CD4-positive, alpha-beta T cell treated with Interleukin-2 at 100 ng/mL for 4 hours (primary cell): ENCODE results near the gene AKAP7.
"Not testable (repeated sequence)": the region's sequence is repeated elsewhere in the genome, so short reads cannot be mapped to it uniquely, and the experiment has no call there.

Experiments used
- DNase-seq: peaks from one replicate; pipeline ENCODE4 v3.0.0-alpha.2; 2020; ENCODE audit warnings: low spot score

The AKAP7 gene

GRCh38 chr6:131255911-131256310, 120.6 kb downstream of the AKAP7 start:
- no peak for DNase-seq

DNA sequence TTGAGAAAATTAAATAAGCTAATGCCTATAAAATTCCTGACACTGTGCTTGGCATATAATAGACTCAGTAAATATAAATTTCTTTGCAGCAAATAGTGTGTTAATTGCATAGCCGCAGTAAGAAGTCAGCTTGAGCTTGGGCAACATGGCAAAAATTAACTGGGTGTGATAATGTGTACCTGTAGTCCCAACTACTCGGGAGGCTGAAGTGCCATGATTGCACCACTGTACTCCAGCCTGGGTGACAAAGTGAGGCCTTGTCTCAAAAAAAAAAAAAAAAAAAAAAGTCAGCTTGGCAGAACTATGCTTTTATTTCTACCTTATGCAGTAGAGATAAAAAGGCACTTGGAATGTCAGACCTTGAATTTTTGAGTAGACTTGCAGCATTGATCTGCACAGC, 121.8 kb downstream of the AKAP7 start:
- DNase-seq: no peak

GRCh38 chr6:131258010-131258652, 122.9 kb downstream of the AKAP7 start:
- no peak for DNase-seq

DNA sequence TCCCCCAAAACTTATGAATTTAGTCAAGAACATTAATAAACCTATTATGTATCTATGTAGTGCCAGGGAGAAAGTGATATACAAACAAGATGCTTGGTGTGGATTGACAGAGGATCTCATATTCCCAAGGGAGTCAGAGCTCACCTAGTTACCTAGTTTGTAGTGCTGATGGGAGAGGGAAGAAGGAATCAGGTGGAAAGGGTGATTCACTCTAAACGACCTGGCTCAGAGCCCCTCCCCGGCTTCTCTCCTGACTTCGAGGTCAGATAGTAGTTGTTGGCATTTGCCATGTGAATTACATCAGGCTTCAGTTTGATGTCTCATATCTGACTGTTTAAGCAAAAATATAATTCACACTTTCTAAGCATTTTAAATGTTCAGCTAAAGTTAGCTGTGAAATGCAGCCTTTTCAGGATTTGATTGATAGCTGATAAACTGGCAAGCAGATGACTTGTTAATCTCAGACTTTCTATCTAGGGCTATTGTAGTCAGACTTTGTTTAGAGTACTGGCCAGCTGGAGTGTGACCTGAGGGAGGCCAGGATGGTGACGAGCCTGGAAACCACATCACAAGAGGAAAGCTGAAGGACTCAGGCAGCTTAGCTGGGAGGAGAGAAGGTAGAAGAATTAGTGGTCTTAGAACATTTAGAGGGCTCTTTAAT, 123.7 kb downstream of the AKAP7 start:
- DNase-seq: no peak

GRCh38 chr6:131260960-131261359, 125.7 kb downstream of the AKAP7 start:
- not testable (repeated sequence) for DNase-seq

- no peak for DNase-seq
These were observed 126.8 kb downstream of the AKAP7 start for GRCh38 chr6:131262060-131262459.

DNA sequence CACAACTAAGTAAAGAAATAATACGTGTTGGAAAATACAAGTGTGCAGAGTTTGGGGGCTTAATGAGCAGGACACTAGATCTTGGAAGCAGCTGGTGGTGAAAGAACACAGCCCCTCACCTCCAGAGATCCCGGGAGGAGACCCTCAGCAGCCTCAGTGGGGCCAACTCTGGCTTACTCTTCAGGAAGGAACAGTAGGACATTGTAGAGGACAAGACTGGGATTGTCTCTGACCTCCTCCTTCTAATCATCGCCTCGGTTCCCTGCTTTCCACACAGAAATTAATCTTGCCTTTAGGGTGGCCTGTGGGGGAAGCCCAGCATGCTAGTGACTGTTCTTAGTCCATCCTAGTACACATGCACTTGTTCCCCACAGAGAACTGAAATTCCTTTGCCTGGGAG, 130.7 kb downstream of the AKAP7 start:
- no peak for DNase-seq

DNA sequence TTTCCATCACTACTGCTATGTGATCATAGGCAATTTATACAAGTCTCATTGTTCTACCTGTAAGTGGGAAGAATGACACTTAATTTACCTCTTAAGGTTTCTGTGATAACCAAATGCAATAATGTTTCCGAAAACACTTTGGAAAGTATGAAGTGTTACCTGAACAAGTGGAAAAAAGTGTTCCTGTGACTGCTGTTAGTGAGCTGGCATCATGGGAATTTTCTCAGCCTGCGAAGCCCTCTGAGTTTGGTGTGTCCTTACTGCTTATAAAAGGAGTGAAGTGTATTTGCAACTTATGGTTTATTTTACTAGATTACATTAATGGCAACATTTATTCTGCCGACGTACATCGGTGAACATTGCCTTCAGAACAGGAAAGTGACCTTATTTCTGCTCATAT, 133.0 kb downstream of the AKAP7 start:
- no peak for DNase-seq

- no peak for DNase-seq
These were observed 134.5 kb downstream of the AKAP7 start for GRCh38 chr6:131269565-131270391.

DNA sequence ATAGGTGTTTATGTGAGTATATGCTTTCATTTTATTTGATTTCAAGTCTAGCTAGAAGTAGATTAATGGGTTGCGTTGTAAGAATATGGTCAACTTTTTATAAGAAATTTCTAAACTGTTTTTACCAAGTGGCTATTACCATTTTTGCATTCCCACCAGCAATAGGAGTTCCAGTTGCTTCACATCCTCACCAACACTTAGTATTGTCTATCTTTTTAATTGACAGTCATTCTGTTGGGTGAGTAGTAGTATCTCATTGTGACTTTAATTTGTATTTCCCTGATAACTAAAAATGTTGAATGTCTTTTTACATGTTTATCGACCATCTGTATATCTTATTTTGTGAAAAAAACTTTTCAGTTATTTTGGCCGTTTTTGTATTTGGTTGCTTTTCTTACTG, 135.3 kb downstream of the AKAP7 start:
- no peak for DNase-seq

- no peak for DNase-seq
These were observed 140.0 kb downstream of the AKAP7 start for GRCh38 chr6:131275273-131275672.

GRCh38 chr6:131277591-131277990, 142.3 kb downstream of the AKAP7 start:
- DNase-seq: no peak

DNA sequence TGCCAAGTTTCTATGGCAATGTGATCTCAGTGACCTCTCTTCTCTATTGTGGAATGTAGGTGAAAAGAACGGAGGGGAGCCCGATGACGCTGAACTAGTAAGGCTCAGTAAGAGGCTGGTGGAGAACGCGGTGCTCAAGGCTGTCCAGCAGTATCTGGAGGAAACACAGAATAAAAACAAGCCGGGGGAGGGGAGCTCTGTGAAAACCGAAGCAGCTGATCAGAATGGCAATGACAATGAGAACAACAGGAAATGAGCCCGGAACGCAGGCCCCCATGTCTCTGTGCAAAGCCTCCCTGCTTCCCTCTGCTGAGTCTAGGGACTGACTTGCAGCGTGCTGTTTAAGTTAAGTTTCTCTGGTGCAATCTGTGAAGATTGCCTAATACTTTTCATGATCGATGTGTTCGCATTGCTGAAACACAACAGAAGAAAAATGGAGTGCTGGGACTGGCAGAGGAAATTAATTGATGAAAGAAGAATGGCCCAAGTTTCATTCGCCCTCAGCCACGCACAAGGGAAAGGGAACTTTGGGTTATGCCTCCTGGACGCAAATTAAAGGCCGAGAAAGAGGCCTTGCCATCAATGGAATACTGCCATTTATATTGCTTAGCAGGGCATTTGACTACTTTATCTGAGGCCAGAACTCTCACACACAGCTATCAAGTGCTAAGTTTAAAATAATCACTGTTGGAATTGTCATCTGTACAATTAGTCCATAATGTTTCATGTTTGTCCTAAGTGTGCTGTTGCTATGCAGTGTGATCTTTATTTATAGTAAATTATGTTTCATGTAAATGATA, 146.4 kb downstream of the AKAP7 start:
- peak; percentile 70 for DNase-seq

DNA sequence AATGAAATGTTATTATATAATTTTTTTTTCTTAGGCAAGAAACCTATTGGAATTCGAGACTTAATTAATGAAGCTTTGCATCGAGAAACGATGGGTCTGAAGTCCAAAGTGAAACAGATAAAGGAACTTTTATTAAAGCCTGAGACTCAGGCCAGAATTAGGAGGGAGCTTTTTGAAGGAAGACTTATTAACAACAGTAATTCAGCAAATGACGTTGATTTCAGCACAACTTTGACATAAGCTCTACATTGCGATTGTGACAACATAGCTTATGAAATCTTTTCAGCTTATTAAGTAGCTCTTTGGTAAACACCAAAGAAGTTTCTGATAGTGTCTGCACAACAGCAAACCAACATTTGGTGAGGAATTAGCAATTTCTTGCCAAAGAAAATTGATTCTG, 147.1 kb downstream of the AKAP7 start:
- no peak for DNase-seq

- no peak for DNase-seq
These were observed 148.4 kb downstream of the AKAP7 start for GRCh38 chr6:131283466-131284175.

- DNase-seq: no peak
These were observed 150.3 kb downstream of the AKAP7 start for GRCh38 chr6:131285548-131285947.

- DNase-seq: no peak
These were observed 151.3 kb downstream of the AKAP7 start for GRCh38 chr6:131286469-131287040.

DNA sequence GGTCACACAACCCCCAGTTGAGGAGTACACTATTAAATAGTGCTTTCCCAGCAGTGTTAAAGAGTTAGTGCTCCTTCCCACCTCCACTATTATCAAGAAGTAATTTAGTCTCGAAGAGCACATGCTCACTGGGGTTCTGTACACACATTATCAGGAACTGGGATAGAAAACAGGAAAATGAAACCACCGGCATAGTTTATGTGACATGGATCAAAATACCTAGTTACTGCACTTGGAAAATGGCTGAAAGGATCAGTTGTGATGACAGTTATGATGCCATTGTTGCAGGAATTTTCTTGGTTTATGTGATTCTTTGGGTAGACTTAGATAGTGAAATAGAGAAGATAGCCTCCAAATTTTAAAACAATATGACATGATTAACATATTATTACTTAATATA, 152.9 kb downstream of the AKAP7 start:
- no peak for DNase-seq

DNA sequence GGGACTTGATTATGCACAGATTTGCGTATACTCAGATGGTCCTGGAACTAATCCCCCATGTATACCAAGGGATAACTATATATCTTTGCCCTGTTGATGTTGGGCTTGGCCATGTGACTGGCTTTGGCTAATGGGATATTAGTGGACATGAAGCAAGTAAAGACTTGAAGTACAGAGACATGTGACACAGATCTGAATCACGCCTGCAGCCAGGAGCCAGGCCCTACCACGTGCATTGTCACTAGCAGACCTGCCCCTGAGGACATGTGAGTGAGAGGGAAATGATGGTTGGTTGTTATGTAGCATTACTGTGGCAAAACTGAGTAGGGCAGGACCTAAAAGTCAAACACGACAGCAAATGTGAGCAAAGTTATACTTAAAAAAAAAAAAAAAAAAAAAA, 155.7 kb downstream of the AKAP7 start:
- no peak for DNase-seq

DNA sequence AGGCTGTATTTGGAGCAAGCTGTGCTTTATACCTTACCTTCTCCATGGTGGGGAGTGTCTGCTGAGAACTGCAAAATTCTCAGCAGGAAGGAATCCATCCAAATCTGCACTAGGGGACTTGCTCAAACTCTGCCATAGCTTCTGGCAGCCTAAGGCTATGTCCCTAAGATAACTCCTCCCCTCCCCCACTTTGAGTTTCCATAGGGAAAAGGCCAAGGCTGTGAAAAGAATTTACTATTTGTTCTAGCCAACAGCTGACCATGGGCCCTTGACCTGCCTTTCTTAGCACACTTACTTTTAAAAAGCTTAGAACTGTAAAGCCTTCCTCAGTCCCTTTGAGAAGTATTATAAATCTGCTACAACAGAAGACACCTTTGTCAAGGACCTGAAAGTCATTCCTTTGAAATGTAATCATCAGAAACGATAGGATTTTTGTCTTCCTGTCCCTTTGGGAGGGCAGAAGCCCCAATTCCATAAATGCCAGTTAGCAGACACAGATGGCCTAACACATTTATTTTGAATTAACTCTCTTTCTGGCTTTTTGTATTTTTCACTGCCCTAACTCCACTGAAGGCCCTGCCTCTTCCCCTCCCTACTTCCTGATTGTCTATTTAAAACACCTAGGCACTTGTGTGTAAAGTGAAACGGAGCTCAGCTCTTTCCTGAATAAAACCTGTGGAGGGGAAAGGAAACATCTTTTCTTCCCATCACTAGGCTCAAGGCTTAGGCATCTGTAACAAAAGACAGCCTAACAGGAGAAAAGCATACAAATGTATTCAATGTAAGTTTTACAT, 157.1 kb downstream of the AKAP7 start:
- DNase-seq: no peak
